H9 (cell line): ENCODE measurements around the gene SMYD2. TPM values are rescaled to one million over a fixed set of nuclear protein-coding genes. Genes with fewer than 3 reads are reported as not detected.

ENCODE experiments used
- DNase-seq: peaks from one replicate; pipeline ENCODE4 v3.0.0-alpha.2; 2017
- H2AFZ ChIP-seq: one replicate; pipeline ENCODE4 v1.6.1; 2013; ENCODE audit warnings: mild to moderate bottlenecking, low read length, control low read depth, moderate library complexity
- H2AK5ac ChIP-seq: 2 replicates; pipeline ENCODE4 v1.6.1; 2013; ENCODE audit warnings: low read length, control low read depth, mixed read lengths; ENCODE audit not compliant: insufficient read length
- H2BK120ac ChIP-seq: one replicate; pipeline ENCODE4 v1.6.1; 2013; ENCODE audit warnings: low read depth, mild to moderate bottlenecking, low read length, control low read depth, inconsistent platforms; ENCODE audit not compliant: poor library complexity, severe bottlenecking
- H2BK12ac ChIP-seq: 2 replicates; pipeline ENCODE4 v1.6.1; 2013; ENCODE audit warnings: low read length, control low read depth, mixed read lengths, low read depth; ENCODE audit not compliant: insufficient read length
- H2BK15ac ChIP-seq: 2 replicates; pipeline ENCODE4 v1.6.1; 2013; ENCODE audit warnings: low read depth, low read length, control low read depth
- H2BK20ac ChIP-seq: one replicate; pipeline ENCODE4 v1.6.1; 2013; ENCODE audit warnings: low read depth, mild to moderate bottlenecking, low read length, control low read depth, inconsistent platforms; ENCODE audit not compliant: poor library complexity, severe bottlenecking
- H2BK5ac ChIP-seq: 2 replicates; pipeline ENCODE4 v1.6.1; 2013; ENCODE audit warnings: low read length, control low read depth, mixed read lengths; ENCODE audit not compliant: insufficient read length
- H3K14ac ChIP-seq: 2 replicates; pipeline ENCODE4 v1.6.1; 2013; ENCODE audit warnings: low read length, control low read depth; ENCODE audit not compliant: insufficient read depth
- H3K18ac ChIP-seq: 2 replicates; pipeline ENCODE4 v1.6.1; 2013; ENCODE audit warnings: low read depth, mild to moderate bottlenecking, mixed read lengths, low read length, control low read depth; ENCODE audit not compliant: insufficient read length
- H3K23ac ChIP-seq: 2 replicates; pipeline ENCODE4 v1.6.1; 2013; ENCODE audit warnings: low read length, control low read depth, mixed read lengths, low read depth; ENCODE audit not compliant: insufficient read length
- H3K23me2 ChIP-seq: 2 replicates; pipeline ENCODE4 v1.6.1; 2013; ENCODE audit warnings: low read depth, mild to moderate bottlenecking, mixed read lengths, low read length, control low read depth; ENCODE audit not compliant: insufficient read length, poor library complexity, severe bottlenecking
- H3K27ac ChIP-seq: 2 replicates; pipeline ENCODE4 v1.5.1; 2013; ENCODE audit warnings: low read length, control low read depth, mixed read lengths, low read depth; ENCODE audit not compliant: insufficient read length
- H3K27me3 ChIP-seq: 2 replicates; pipeline ENCODE4 v1.6.1; 2013; ENCODE audit warnings: low read length, control low read depth, inconsistent platforms; ENCODE audit not compliant: insufficient read depth
- H3K4ac ChIP-seq: 2 replicates; pipeline ENCODE4 v1.6.1; 2013; ENCODE audit warnings: low read depth, mild to moderate bottlenecking, control low read depth, inconsistent platforms, low read length, moderate library complexity
- H3K4me1 ChIP-seq: 2 replicates; pipeline ENCODE4 v1.6.1; 2013; ENCODE audit warnings: low read length, control low read depth, inconsistent platforms; ENCODE audit not compliant: insufficient read depth
- H3K4me2 ChIP-seq: 2 replicates; pipeline ENCODE4 v1.6.1; 2013; ENCODE audit warnings: low read length, control low read depth, mixed read lengths; ENCODE audit not compliant: insufficient read length, insufficient read depth
- H3K56ac ChIP-seq: 2 replicates; pipeline ENCODE4 v1.6.1; 2013; ENCODE audit warnings: low read depth, mild to moderate bottlenecking, mixed read lengths, low read length, control low read depth; ENCODE audit not compliant: insufficient read length
- H3K79me1 ChIP-seq: 2 replicates; pipeline ENCODE4 v1.6.1; 2013; ENCODE audit warnings: low read depth, mild to moderate bottlenecking, moderate library complexity, low read length, control low read depth, inconsistent platforms; ENCODE audit not compliant: insufficient read depth, poor library complexity, severe bottlenecking
- H3K79me2 ChIP-seq: 2 replicates; pipeline ENCODE4 v1.6.1; 2013; ENCODE audit warnings: low read length, control low read depth, inconsistent platforms; ENCODE audit not compliant: insufficient read depth
- H3K9ac ChIP-seq: 2 replicates; pipeline ENCODE4 v1.6.1; 2013; ENCODE audit warnings: low read length, control low read depth, mixed read lengths; ENCODE audit not compliant: insufficient read length; ENCODE audit errors: extremely low read depth
- H3K9me3 ChIP-seq: one replicate; pipeline ENCODE4 v1.6.1; 2013; ENCODE audit warnings: low read depth, low read length, inconsistent platforms; ENCODE audit not compliant: control insufficient read depth
- H3T11ph ChIP-seq: one replicate; pipeline ENCODE4 v1.6.1; 2013; ENCODE audit warnings: mild to moderate bottlenecking, low read length, control low read depth, inconsistent platforms
- H4K20me1 ChIP-seq: one replicate; pipeline ENCODE4 v1.6.1; 2013; ENCODE audit not compliant: control insufficient read depth, insufficient read length, insufficient read depth
- H4K5ac ChIP-seq: 2 replicates; pipeline ENCODE4 v1.6.1; 2013; ENCODE audit warnings: low read depth, mild to moderate bottlenecking, mixed read lengths, low read length, control low read depth; ENCODE audit not compliant: insufficient read length
- H4K8ac ChIP-seq: replicated peaks from 2 replicates; pipeline ENCODE4 v1.6.1; 2013; ENCODE audit warnings: low read length, control low read depth, mixed read lengths, low read depth; ENCODE audit not compliant: insufficient read length
- H4K91ac ChIP-seq: 2 replicates; pipeline ENCODE4 v1.6.1; 2013; ENCODE audit warnings: low read depth, mild to moderate bottlenecking, moderate library complexity, mixed read lengths, low read length, control low read depth; ENCODE audit not compliant: insufficient read length
- H3K27ac Mint-ChIP-seq, 3 experiments: 2 replicates in 2 of 3; 3 replicates in 1 of 3; pipeline ENCODE4 v1.8.0; 2020 to 2021; ENCODE audit warnings: mixed read lengths in 3 of 3, mild to moderate bottlenecking in 1 of 3, moderate library complexity in 1 of 3
- H3K27me3 Mint-ChIP-seq: 2 replicates; pipeline ENCODE4 v1.8.0; 2021; ENCODE audit warnings: low read depth, mild to moderate bottlenecking, moderate library complexity, mixed read lengths
- H3K36me3 Mint-ChIP-seq, 3 experiments: 2 replicates in 2 of 3; 3 replicates in 1 of 3; pipeline ENCODE4 v1.8.0; 2020 to 2021; ENCODE audit warnings: low read depth in 3 of 3, mixed read lengths in 3 of 3; ENCODE audit not compliant: insufficient read depth in 1 of 3
- H3K4me1 Mint-ChIP-seq, 2 experiments: 2 replicates each; pipeline ENCODE4 v1.8.0; 2020; ENCODE audit warnings: mixed read lengths in 2 of 2
- H3K4me3 Mint-ChIP-seq, 2 experiments: 2 replicates in 1 of 2; 3 replicates in 1 of 2; pipeline ENCODE4 v1.8.0; 2020 to 2021; ENCODE audit warnings: mild to moderate bottlenecking in 2 of 2, mixed read lengths in 2 of 2, moderate library complexity in 1 of 2
- H3K9me3 Mint-ChIP-seq, 2 experiments: 2 replicates in 1 of 2; 3 replicates in 1 of 2; pipeline ENCODE4 v1.8.0; 2020; ENCODE audit warnings: mild to moderate bottlenecking in 2 of 2, mixed read lengths in 2 of 2, moderate library complexity in 1 of 2
- WGBS: extraction: QIAGEN DNeasy Blood & Tissue Kit; methylation state at CpG from one replicate; pipeline ENCODE4 v1.1.7; 2013; ENCODE audit warnings: missing lambda C conversion rate, low lambda C conversion rate, mixed read lengths; ENCODE audit not compliant: insufficient read length; ENCODE audit errors: extremely low coverage; 5-methylcytosine and 5-hydroxymethylcytosine counted together
- total RNA-seq: library from RNA; stranded (reverse); gene quantifications from 2 replicates; pipeline ENCODE4 v1.2.1, GENCODE V29; 2021
- TF ChIP-seq, protein P1 (sequence below): fragments of 200-600 bp; sonication (generic); conservative IDR thresholded peaks from 3 replicates; pipeline ENCODE4 v1.8.0; 2021; ENCODE audit warnings: antibody characterized with exemption, mild to moderate bottlenecking

SMYD2 gene
- total RNA-seq, 1 experiment from 2014 or later, result 10.9 TPM

DNA sequence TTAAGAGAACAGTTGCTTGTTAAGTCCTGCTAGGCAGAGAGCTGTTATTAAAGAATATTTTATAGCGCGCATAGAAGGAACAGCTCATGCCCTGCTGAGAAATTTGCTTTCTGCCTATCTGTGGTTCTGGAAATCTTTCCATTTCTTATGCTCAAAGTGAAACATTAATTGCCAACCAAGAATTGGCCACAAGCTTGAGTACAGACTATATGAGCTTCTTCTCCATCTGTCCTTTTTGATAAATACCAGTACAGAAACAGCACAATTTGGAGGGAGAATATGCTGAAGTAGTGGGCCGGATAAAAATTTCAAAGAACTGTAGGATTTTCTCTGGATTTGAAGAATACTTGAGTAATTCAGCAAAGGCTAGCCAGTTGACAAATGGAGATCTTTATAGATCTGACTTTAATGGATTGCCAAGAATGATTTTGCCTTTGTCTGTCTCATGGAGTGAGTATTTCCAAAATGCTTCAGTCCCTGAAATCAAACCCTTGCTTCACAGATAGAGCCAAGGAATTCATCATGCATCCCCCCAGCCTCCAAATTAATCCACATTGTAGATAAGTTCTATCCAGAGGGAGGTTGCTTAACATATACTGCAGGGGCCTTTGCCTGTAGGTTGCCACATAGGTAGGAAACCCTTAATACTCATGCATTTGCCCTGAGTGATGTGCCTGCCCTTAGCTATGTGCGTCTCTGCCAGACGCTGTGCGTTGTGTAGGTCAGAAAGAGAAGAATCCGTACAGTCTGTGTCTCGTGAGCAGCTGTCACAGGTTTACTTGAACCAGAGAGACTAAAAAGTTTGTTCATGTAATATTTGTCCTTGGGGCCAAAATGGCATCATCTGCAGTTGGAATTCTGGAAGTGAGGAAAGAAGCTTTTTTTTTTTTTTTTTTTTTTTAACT, 44.2 kb downstream of the SMYD2 start:
- H4K5ac ChIP-seq, result no peak overlapping the region
- no peak overlapping the region for H3K23ac ChIP-seq
- no peaks in the 10 kb centered on the region for H4K20me1 ChIP-seq
- Mint-ChIP-seq H3K9me3 (no peaks in the 10 kb centered on the region), H3K36me3 (no peaks in the 10 kb centered on the region), H3K27ac (no peak overlapping the region), H3K4me3 (no peak overlapping the region), H3K27me3 (peaks cover 6% of the 10 kb centered on the region), H3K4me1 (peaks cover 5 to 6% of the 10 kb centered on the region in 2 experiments; a peak in 3 of 4 replicates)
- H3K27ac ChIP-seq, result no peak overlapping the region
- H3K18ac ChIP-seq, result no peak overlapping the region
- H2AFZ ChIP-seq, result no peak overlapping the region
- no peaks in the 10 kb centered on the region for H3K4me1 ChIP-seq
- no peak for DNase-seq
- no peak overlapping the region for H3T11ph ChIP-seq
- no peaks in the 10 kb centered on the region for H3K23me2 ChIP-seq
- H2BK20ac ChIP-seq, result no peak overlapping the region
- H3K79me2 ChIP-seq, result no peaks in the 10 kb centered on the region
- no CpG with 5 or more reads among the region's 8 CpGs for WGBS
- no peak overlapping the region for H2AK5ac ChIP-seq
- no peaks in the 10 kb centered on the region for H3K9me3 ChIP-seq
- H2BK120ac ChIP-seq, result no peak overlapping the region
- no peak overlapping the region for H3K9ac ChIP-seq
- TF ChIP-seq, protein P1, sequence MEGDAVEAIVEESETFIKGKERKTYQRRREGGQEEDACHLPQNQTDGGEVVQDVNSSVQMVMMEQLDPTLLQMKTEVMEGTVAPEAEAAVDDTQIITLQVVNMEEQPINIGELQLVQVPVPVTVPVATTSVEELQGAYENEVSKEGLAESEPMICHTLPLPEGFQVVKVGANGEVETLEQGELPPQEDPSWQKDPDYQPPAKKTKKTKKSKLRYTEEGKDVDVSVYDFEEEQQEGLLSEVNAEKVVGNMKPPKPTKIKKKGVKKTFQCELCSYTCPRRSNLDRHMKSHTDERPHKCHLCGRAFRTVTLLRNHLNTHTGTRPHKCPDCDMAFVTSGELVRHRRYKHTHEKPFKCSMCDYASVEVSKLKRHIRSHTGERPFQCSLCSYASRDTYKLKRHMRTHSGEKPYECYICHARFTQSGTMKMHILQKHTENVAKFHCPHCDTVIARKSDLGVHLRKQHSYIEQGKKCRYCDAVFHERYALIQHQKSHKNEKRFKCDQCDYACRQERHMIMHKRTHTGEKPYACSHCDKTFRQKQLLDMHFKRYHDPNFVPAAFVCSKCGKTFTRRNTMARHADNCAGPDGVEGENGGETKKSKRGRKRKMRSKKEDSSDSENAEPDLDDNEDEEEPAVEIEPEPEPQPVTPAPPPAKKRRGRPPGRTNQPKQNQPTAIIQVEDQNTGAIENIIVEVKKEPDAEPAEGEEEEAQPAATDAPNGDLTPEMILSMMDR, result no peak
- H3K27me3 ChIP-seq, result no peaks in the 10 kb centered on the region; the same call in 1 of the 2 replicates
- no peak overlapping the region for H3K14ac ChIP-seq
- no peak overlapping the region for H2BK15ac ChIP-seq
- H4K8ac ChIP-seq, result no peak overlapping the region
- no peak overlapping the region for H3K4ac ChIP-seq
- no peak overlapping the region for H3K4me2 ChIP-seq
- no peak overlapping the region for H2BK12ac ChIP-seq
- no peak overlapping the region for H3K56ac ChIP-seq
- no peak overlapping the region for H4K91ac ChIP-seq
- H3K79me1 ChIP-seq, result no peaks in the 10 kb centered on the region
- H2BK5ac ChIP-seq, result no peak overlapping the region
